Peyer's patch (tissue), 4 donors: Measurements from ENCODE around the gene AGAP5. TPM values are rescaled to one million over a fixed set of nuclear protein-coding genes. Genes with fewer than 3 reads are reported as not detected.

ENCODE experiments used
- DNase-seq, 3 donors: peaks; one replicate each; pipeline ENCODE4 v3.0.0-alpha.2; 2017 to 2019
- H3K27ac ChIP-seq, 4 donors: fragments of 200-600 bp; sonication (generic); one replicate each; pipeline ENCODE4 v1.5.1; 2016 to 2019
- H3K27me3 ChIP-seq, 2 donors: fragments of 200-600 bp; sonication (generic); one replicate each; pipeline ENCODE4 v1.5.1; 2019
- H3K36me3 ChIP-seq, 3 donors: fragments of 200-600 bp; sonication (generic); one replicate each; pipeline ENCODE4 v1.5.1; 2016 to 2019
- H3K4me1 ChIP-seq, 4 donors: fragments of 200-600 bp; sonication (generic); one replicate each; pipeline ENCODE4 v1.5.1; 2016 to 2019
- H3K4me3 ChIP-seq, 4 donors: fragments of 200-600 bp; sonication (generic); 1 replicate in 3 of 4; 2 replicates in 1 of 4; pipeline ENCODE4 v1.5.1; 2016 to 2019; ENCODE audit warnings: mild to moderate bottlenecking in 1 of 4
- H3K9me3 ChIP-seq, 4 donors: fragments of 200-600 bp; sonication (generic); one replicate each; pipeline ENCODE4 v1.5.1; 2016 to 2019; ENCODE audit warnings: mild to moderate bottlenecking in 1 of 4
- POLR2A ChIP-seq, 2 donors: fragments of 450-650 bp; IDR thresholded peaks; one replicate each; pipeline ENCODE4 v1.5.1; 2017; ENCODE audit warnings: antibody characterized with exemption in 2 of 2, mild to moderate bottlenecking in 2 of 2, moderate library complexity in 2 of 2
- total RNA-seq, 4 donors: library from RNA; depleted of rRNA; stranded (reverse); fragments of >200 nt; gene quantifications; one replicate each; pipeline ENCODE4 v1.1.0, GENCODE V29; 2016
- TF ChIP-seq, protein P1 (sequence below), 6 experiments: fragments of 450-650 bp in 4 of 6; fragments of 200-600 bp in 2 of 6; sonication (generic) in 1 of 6; IDR thresholded peaks; one replicate each; pipeline ENCODE4 v1.5.1; 2017 to 2019; ENCODE audit warnings: antibody characterized with exemption in 6 of 6, mild to moderate bottlenecking in 3 of 6, moderate library complexity in 1 of 6

AGAP5 gene
- total RNA-seq, 4 donors from 2014 or later = 11.6 to 23.3 (median 16.1) TPM

DNA sequence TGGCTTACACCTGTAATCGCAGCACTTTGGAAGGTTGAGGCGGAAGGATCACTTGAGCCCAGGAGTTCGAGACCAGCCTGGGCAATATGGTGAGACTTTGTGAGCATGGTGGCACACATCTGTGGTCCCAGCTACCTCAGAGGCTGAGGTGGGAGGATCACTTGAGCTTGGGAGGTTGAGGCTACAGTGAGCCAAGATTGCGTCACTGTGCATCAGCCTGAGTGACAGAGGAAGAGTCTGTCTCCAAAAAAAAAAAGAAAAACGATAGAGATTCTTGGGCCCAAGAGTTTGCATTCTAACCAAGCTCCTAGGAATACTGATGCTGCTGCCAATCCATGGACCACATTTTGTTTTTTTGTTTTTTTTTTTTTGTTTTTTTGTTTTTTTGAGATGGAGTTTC is 68.7 kb downstream of the AGAP5 start:
- TF ChIP-seq, protein P1, sequence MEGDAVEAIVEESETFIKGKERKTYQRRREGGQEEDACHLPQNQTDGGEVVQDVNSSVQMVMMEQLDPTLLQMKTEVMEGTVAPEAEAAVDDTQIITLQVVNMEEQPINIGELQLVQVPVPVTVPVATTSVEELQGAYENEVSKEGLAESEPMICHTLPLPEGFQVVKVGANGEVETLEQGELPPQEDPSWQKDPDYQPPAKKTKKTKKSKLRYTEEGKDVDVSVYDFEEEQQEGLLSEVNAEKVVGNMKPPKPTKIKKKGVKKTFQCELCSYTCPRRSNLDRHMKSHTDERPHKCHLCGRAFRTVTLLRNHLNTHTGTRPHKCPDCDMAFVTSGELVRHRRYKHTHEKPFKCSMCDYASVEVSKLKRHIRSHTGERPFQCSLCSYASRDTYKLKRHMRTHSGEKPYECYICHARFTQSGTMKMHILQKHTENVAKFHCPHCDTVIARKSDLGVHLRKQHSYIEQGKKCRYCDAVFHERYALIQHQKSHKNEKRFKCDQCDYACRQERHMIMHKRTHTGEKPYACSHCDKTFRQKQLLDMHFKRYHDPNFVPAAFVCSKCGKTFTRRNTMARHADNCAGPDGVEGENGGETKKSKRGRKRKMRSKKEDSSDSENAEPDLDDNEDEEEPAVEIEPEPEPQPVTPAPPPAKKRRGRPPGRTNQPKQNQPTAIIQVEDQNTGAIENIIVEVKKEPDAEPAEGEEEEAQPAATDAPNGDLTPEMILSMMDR (IDR thresholded peaks at IDR 0.05) = no peak
- no peak for TF ChIP-seq POLR2A (IDR thresholded peaks at IDR 0.05)
- Histone ChIP-seq H3K9me3 (no peaks in the 10 kb centered on the region), H3K27me3 (no peaks in the 10 kb centered on the region), H3K27ac (no peak overlapping the region), H3K4me1 (peaks cover 0 to 12% (median 2%) of the 10 kb centered on the region in 4 donors), H3K4me3 (no peak overlapping the region), H3K36me3 (no peaks in the 10 kb centered on the region)
- DNase-seq = no peak

DNA sequence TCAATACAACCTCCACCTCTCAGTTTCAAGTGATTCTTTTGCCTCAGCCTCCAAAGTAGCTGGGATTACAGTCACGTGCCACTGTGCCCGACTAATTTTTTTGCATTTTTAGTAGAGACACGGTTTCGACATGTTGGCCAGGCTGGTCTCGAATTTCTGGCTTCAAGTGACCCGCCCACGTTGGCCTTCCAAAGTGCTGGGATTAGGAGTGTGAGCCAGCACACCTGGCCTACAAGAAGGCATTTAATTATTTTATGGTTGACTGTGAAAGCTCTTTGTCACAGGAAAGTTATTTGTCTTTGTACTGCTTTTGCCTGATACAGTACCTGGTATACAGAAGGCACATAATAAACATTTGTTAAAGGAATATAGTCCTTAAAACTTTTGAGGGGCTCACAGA is 69.5 kb downstream of the AGAP5 start:
- Histone ChIP-seq H3K4me1 (peaks cover 0 to 12% (median 2%) of the 10 kb centered on the region in 4 donors), H3K36me3 (no peaks in the 10 kb centered on the region), H3K9me3 (no peaks in the 10 kb centered on the region), H3K4me3 (no peak overlapping the region), H3K27me3 (no peaks in the 10 kb centered on the region), H3K27ac (peak overlapping the region in 1 of 4 donors; percentile 4)
- TF ChIP-seq, protein P1 (IDR thresholded peaks at IDR 0.05) = no peak
- no peak for TF ChIP-seq POLR2A (IDR thresholded peaks at IDR 0.05)
- DNase-seq = peak in 1 of 3 donors; percentile 60

DNA sequence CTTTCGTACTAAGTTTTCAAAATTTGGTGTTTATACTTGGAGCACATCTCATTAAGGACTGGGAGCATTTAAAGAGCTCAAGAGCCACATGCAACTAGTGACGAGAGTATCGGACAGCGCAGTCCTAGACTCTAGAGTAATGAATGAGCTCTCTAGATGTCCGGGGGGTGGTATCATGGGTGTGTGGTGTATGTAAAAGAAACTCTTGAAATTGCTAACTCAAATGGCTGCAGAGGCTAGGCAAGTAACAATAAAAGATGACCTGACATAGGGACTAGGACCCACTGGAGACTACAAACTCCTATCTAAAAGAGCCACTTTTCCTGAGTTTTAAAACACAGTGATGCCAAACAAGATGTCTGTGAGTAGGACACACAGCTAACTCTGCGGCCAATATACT is 70.6 kb downstream of the AGAP5 start:
- TF ChIP-seq, protein P1 (IDR thresholded peaks at IDR 0.05) = no peak
- no peak for TF ChIP-seq POLR2A (IDR thresholded peaks at IDR 0.05)
- DNase-seq = peak in 1 of 3 donors; percentile 27
- Histone ChIP-seq H3K27ac (no peak overlapping the region), H3K4me1 (peaks cover 0 to 12% (median 2%) of the 10 kb centered on the region in 4 donors), H3K4me3 (no peak overlapping the region), H3K9me3 (no peaks in the 10 kb centered on the region), H3K27me3 (no peaks in the 10 kb centered on the region), H3K36me3 (no peaks in the 10 kb centered on the region)

DNA sequence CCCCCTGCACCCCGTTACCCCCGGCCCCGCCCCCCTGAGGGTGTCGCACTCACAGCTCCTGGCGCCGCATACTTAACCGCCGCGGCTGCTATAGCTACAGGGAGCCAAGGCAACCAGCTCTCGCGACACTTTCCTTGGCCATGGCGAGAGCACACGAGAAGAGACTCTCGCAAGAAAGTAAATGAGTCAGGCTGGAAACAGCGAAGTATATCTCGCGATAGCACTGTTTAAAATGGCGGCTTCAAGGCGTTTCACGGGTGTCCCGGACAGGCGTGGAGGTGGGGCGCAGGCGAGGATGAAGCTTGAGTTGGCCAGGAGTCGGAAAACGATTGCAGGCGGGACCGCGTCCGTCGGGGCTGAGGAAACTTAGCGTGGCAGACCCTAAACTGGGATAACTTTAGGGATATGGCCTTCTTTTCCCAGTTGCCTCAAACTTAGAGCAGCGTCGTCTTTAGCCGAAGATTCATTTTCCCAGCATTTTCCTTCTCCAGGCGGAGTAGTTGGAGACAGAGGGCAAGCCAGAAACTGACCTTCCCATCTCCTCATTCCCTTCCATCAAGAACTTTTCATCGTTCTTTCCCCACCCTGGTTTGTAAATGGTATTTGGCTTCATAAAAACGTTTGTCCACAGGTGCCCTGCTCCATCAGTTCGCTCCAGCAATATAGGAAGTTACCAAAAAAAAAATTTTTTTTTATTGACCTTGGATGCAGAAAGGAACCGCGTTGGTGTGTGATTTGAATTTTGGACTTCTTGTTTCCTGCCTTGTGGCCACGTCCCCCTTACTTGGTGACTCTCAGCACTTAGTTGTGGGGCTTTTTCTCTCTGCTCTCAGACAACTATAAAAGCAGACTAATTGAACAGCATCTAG is 71.8 kb downstream of the AGAP5 start:
- H3K4me1 ChIP-seq = peaks cover 0 to 12% (median 2%) of the 10 kb centered on the region in 4 donors
- no peaks in the 10 kb centered on the region for H3K27me3 ChIP-seq
- H3K36me3 ChIP-seq = no peaks in the 10 kb centered on the region
- no peaks in the 10 kb centered on the region for H3K9me3 ChIP-seq
- peak overlapping the region; percentile 67 to 85 (median 84) for H3K4me3 ChIP-seq
- H3K27ac ChIP-seq = peak overlapping the region; percentile 61 to 85 (median 76)
- TF ChIP-seq, protein P1 (IDR thresholded peaks at IDR 0.05) = no peak
- TF ChIP-seq POLR2A (IDR thresholded peaks at IDR 0.05) = peak in 1 of 2 donors; percentile 62
- DNase-seq = peak; percentile 92 to 98 (median 95)

DNA sequence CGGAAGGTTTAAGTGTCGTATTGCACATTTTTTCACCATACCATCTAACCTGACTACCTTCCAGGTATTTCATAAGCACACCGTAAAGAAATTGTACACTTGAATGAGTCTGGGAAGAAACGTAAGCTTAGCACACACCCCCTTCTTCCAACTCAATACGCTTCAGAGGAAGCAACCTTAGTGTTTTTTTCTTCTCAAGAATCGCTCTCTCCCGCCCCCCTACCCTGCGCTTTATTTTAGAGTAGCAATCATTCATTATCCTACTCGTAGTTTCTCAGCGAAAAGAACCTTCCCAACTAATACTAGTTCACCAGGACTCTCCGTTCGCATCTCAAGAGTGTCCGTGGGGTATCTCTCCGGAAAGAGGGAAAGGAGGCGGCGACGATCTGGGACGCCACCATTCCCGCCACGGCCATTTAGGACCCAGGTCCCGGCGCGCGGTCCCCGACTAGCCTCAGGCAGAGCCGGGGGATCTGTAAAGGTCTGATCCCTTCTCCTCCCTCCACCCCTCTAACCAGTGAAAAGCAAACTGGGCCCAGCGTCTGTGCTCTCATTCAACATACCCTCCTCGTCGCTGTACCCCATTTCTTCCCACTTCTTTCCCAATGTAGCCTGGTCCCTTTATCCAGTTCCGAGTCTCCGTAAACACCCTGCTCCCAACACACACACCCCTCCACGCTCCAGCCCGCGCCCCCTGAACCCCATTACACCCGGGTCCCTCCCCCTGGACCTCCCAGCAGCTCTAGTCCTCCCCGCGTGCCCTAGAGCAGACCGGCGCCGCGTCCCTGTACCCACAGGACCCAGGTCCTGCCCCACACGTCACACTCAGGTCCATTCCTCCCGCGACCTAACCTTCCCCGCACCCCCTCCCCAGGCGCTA is 72.7 kb downstream of the AGAP5 start:
- H3K27ac ChIP-seq = peak overlapping the region; percentile 61 to 85 (median 76)
- TF ChIP-seq, protein P1 (IDR thresholded peaks at IDR 0.05) = no peak
- no peak for TF ChIP-seq POLR2A (IDR thresholded peaks at IDR 0.05)
- H3K9me3 ChIP-seq = no peaks in the 10 kb centered on the region
- no peaks in the 10 kb centered on the region for H3K27me3 ChIP-seq
- peak overlapping the region; percentile 67 to 85 (median 84) for H3K4me3 ChIP-seq
- H3K4me1 ChIP-seq = peaks cover 0 to 12% (median 2%) of the 10 kb centered on the region in 4 donors
- peak; percentile 29 to 59 (median 50) for DNase-seq
- no peaks in the 10 kb centered on the region for H3K36me3 ChIP-seq
